Measurements from ENCODE around the gene QPCT.
A peak's percentile ranks its signal among the peaks of the same experiment; 100 is the strongest.
"Not testable (repeated sequence)": the region's sequence is repeated elsewhere in the genome, so short reads cannot be mapped to it uniquely, and the experiment has no call there.

Gene QPCT

DNA sequence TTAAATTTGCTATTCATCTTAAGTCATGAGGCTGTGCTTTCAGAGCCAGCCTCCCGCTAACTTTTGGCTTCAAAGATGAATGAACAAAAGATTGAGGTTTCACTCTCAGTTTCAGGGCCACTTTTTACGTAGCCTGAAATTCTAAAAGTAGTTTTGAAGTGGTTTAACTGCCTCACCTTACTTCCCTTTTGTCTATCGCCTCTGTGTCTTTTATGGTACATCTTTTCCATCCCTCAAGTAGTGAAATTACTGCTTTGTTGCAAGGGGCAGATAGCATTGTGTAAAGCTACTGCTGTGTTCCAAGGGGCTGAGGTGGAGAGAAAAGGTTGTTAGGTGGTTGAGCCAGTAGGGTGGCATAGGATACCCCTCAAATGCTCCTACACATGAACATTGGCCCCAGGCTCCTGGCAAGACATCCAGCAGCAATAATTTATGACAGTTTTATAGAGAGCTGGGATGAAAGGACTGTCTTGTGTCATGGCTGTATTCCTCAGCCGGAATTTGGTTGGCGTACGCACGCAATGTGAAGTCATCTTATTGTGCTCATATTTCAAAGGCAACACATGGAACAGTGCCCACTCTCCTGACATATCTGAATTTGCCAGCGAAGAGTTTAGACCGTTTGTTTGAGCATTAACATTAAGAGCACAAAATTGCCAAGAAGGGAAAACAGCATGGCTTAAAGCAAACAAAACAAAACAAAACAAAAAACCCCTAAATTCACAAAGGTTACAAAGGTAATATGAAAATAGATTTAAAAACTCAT lies 32.2 kb downstream of the QPCT start:
- Mint-ChIP-seq H3K36me3 (ENCODE audit: insufficient read depth) (no peaks in the 10 kb centered on the region), H3K4me1 (ENCODE audit: low read depth in 2 of 2) (peaks cover 6 to 13% of the 10 kb centered on the region in 2 donors), H3K9me3 (no peaks in the 10 kb centered on the region), H3K27ac (no peak overlapping the region), H3K4me3 (peak overlapping the region; percentile 7 to 13), H3K27me3 (peaks cover 42 to 47% of the 10 kb centered on the region in 2 donors)
- ATAC-seq (replicated peaks): peak; percentile 85
- DNase-seq: peak in 1 of 3 experiments; percentile 15

DNA sequence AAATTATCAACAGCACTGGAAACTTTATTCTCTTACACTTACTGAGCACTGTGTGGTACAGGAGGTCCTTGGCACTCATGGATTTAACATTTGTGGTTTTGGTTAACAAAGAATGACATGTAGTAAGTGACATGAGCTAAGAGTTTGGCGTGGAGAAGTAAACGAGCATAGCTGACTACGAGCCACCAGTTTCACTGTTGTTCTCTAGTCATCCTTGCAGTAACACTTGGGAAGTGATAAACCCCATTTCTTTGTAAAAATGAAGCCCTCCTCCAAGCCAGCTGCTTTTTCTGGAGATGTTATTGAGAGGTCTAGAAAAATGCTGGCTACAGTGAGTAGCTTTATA lies 32.7 kb downstream of the QPCT start:
- DNase-seq: no peak
- no peak overlapping the region for H3K27ac Mint-ChIP-seq
- peaks cover 38 to 47% of the 10 kb centered on the region in 2 donors for H3K27me3 Mint-ChIP-seq

GRCh38 chr2:37378411-37378810 lies 34.0 kb downstream of the QPCT start:
- no peaks in the 10 kb centered on the region for H3K9me3 Mint-ChIP-seq
- ATAC-seq (replicated peaks): no peak
- H3K4me1 Mint-ChIP-seq (ENCODE audit: low read depth in 2 of 2): peaks cover 6 to 13% of the 10 kb centered on the region in 2 donors
- no peak overlapping the region for H3K27ac Mint-ChIP-seq
- H3K36me3 Mint-ChIP-seq (ENCODE audit: insufficient read depth): no peaks in the 10 kb centered on the region
- H3K4me3 Mint-ChIP-seq: no peak overlapping the region
- peaks cover 37 to 39% of the 10 kb centered on the region in 2 donors for H3K27me3 Mint-ChIP-seq
- no peak for DNase-seq

More for the DNA sequence above, 32.7 kb downstream of the QPCT start:
- peak; percentile 57 for ATAC-seq (replicated peaks)
- H3K4me1 Mint-ChIP-seq (ENCODE audit: low read depth in 2 of 2): peaks cover 6 to 13% of the 10 kb centered on the region in 2 donors
- no peaks in the 10 kb centered on the region for H3K9me3 Mint-ChIP-seq
- no peaks in the 10 kb centered on the region for H3K36me3 Mint-ChIP-seq (ENCODE audit: insufficient read depth)
- H3K4me3 Mint-ChIP-seq: no peak overlapping the region

DNA sequence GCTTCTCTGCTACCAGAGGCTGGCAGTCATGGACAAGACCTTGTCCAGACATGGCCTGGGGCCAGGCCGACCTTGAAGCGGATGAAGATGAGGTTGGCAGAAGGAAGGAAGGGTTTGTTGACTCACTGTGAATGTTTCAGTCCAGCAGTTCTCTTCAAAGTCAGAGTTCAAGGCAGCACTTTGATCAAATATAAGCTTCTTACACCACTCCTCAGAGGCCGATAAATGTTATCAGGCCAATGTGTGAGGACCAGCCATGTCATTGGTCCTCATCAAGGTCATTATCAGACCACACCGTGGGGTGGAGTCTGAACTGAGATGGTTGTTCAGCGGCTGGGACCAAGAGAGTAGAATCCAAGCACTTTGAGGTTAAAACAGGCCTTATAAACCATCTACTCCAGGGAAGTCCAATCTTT lies 35.5 kb downstream of the QPCT start:
- Mint-ChIP-seq H3K4me3 (no peak overlapping the region), H3K27ac (no peak overlapping the region)
- ATAC-seq (replicated peaks): no peak

GRCh38 chr2:37380787-37381186 lies 36.4 kb downstream of the QPCT start:
- DNase-seq; ATAC-seq (replicated peaks); H3K4me3 Mint-ChIP-seq; H3K9me3 Mint-ChIP-seq; H3K36me3 Mint-ChIP-seq (ENCODE audit: insufficient read depth); H3K27ac Mint-ChIP-seq: not testable (repeated sequence)
- Mint-ChIP-seq H3K4me1 (ENCODE audit: low read depth in 2 of 2) (peaks cover 6 to 13% of the 10 kb centered on the region in 2 donors), H3K27me3 (peaks cover 21 to 28% of the 10 kb centered on the region in 2 donors)

More for the DNA sequence above, 35.5 kb downstream of the QPCT start:
- peaks cover 6 to 13% of the 10 kb centered on the region in 2 donors for H3K4me1 Mint-ChIP-seq (ENCODE audit: low read depth in 2 of 2)
- DNase-seq: no peak
- no peaks in the 10 kb centered on the region for H3K36me3 Mint-ChIP-seq (ENCODE audit: insufficient read depth)
- H3K27me3 Mint-ChIP-seq: peaks cover 27 to 35% of the 10 kb centered on the region in 2 donors
- no peaks in the 10 kb centered on the region for H3K9me3 Mint-ChIP-seq

DNA sequence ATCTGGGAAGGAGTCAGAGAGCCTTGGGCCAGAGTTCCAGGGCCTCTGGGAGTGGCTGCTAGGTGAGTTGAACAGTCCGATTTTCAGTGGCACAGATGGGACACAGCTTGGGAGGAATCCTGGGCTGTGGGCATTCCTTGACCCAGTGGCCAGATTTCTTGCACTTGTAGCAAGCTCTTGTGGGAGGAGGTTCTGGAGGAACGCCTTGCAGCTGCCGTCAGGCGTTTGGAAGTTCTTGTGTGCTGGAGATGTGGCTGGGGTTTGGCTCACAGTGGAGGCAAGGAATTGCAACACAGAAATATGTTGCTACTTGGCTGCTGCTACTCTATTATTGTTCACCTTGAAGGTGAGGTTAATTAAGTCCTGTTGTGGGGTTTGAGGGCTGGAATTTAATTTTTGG lies 39.8 kb downstream of the QPCT start:
- ATAC-seq (replicated peaks); DNase-seq; H3K36me3 Mint-ChIP-seq (ENCODE audit: insufficient read depth); H3K4me3 Mint-ChIP-seq; H3K27ac Mint-ChIP-seq; H3K9me3 Mint-ChIP-seq; H3K4me1 Mint-ChIP-seq (ENCODE audit: low read depth in 2 of 2); H3K27me3 Mint-ChIP-seq: not testable (repeated sequence)

DNA sequence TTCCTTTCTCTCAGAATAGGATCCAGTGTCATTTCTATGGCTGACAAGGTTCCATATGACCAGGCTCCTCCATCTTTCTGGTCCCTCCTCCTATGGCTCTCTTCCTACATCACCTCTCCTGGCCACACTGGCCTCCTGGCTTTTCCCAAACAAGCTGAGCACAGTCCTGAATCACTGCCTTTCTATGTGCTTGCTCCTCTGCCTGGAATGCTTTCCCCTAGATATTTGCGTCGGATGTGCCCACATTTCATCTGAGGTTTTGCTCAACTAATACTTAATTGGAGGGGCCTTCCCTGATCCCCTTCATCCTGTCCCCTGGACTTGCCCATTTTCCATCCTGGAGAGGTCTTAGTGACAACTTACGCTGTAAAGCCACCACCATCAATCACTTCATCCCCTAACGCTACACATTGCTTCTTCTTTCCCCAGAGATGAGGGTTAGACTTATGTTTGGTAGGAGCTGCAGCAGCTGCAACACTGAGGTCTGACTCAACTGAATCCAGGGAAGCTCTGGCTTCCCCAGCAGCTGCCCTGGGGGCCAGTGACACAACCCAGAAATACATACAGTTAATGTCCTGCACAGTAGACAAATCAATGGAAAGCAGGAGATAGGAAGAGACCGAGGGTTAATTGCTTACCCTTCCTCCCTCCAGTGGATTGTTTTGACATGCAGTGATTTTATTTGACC lies 42.9 kb downstream of the QPCT start:
- ATAC-seq (replicated peaks) (no peak), DNase-seq (no peak)
- no peak overlapping the region for H3K27ac Mint-ChIP-seq
- H3K4me1 Mint-ChIP-seq (ENCODE audit: low read depth in 2 of 2): peaks cover 14 to 18% of the 10 kb centered on the region in 2 donors
- H3K4me3 Mint-ChIP-seq: no peak overlapping the region
- no peaks in the 10 kb centered on the region for H3K27me3 Mint-ChIP-seq
- no peaks in the 10 kb centered on the region for H3K36me3 Mint-ChIP-seq (ENCODE audit: insufficient read depth)
- no peaks in the 10 kb centered on the region for H3K9me3 Mint-ChIP-seq

- Mint-ChIP-seq H3K4me3 (no peak overlapping the region), H3K27me3 (no peaks in the 10 kb centered on the region), H3K9me3 (no peaks in the 10 kb centered on the region), H3K4me1 (ENCODE audit: low read depth in 2 of 2) (peaks cover 14 to 18% of the 10 kb centered on the region in 2 donors), H3K27ac (no peak overlapping the region), H3K36me3 (ENCODE audit: insufficient read depth) (no peaks in the 10 kb centered on the region)
- ATAC-seq (replicated peaks) (no peak), DNase-seq (no peak)
These were observed 43.6 kb downstream of the QPCT start for GRCh38 chr2:37388074-37388473.

- peak overlapping the region in 1 of 2 donors; percentile 90 for H3K27ac Mint-ChIP-seq
- DNase-seq: no peak
- no peaks in the 10 kb centered on the region for H3K36me3 Mint-ChIP-seq (ENCODE audit: insufficient read depth)
- no peak for ATAC-seq (replicated peaks)
- H3K4me3 Mint-ChIP-seq: peak overlapping the region in 1 of 2 donors; percentile 35
- no peaks in the 10 kb centered on the region for H3K9me3 Mint-ChIP-seq
- peaks cover 14 to 18% of the 10 kb centered on the region in 2 donors for H3K4me1 Mint-ChIP-seq (ENCODE audit: low read depth in 2 of 2)
- no peaks in the 10 kb centered on the region for H3K27me3 Mint-ChIP-seq
These were observed 45.0 kb downstream of the QPCT start for GRCh38 chr2:37389395-37389794.

DNA sequence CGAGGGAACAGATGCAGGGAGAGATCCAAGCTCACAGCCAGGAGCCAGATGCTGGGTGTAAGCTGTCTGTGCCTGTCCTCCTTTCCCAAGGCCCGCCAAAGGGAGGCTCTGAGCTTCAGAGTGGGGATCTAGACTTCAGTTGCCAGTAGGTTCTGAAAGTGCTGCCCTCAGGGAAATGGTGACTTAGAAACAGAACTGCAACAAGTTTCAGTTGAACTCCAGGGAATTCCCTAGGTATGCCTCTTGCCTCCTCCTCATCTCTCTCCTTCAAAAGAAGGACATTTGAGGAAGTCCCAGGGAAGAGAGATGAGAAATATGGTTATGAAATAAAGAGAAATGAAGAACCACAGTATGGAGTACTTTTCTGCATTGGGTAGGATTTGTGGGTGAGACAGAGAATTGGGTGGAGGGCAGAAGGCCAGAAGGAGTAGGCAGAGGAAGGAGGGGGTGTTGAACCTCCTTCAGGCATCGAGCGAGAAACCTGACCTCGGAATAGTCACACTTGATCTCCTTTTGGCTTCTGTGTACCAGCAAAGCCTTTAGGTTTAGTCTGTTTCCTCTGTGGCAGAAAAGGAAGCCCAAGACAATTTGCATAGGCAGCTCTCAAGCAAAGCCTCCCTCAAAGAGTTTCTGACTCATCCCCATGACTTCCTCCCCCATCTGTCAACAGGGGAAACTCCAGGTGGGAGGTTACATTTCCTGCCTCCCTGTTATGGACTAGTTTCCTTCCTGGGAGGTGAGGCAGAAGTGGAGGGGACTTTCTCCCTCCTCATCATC lies 45.7 kb downstream of the QPCT start:
- Mint-ChIP-seq H3K27me3 (no peaks in the 10 kb centered on the region), H3K4me1 (ENCODE audit: low read depth in 2 of 2) (peaks cover 14 to 18% of the 10 kb centered on the region in 2 donors), H3K27ac (peak overlapping the region in 1 of 2 donors; percentile 90), H3K4me3 (peak overlapping the region; percentile 13 to 35), H3K9me3 (no peaks in the 10 kb centered on the region), H3K36me3 (ENCODE audit: insufficient read depth) (no peaks in the 10 kb centered on the region)
- ATAC-seq (replicated peaks) (peak; percentile 97), DNase-seq (peak; percentile 42 to 48 (median 43))

GRCh38 chr2:37390777-37391176 lies 46.3 kb downstream of the QPCT start:
- Mint-ChIP-seq H3K27me3 (no peaks in the 10 kb centered on the region), H3K4me1 (ENCODE audit: low read depth in 2 of 2) (peaks cover 14 to 19% of the 10 kb centered on the region in 2 donors), H3K36me3 (ENCODE audit: insufficient read depth) (no peaks in the 10 kb centered on the region), H3K27ac (peak overlapping the region in 1 of 2 donors; percentile 90), H3K9me3 (no peaks in the 10 kb centered on the region), H3K4me3 (peak overlapping the region; percentile 5 to 35)
- DNase-seq (no peak), ATAC-seq (replicated peaks) (no peak)

DNA sequence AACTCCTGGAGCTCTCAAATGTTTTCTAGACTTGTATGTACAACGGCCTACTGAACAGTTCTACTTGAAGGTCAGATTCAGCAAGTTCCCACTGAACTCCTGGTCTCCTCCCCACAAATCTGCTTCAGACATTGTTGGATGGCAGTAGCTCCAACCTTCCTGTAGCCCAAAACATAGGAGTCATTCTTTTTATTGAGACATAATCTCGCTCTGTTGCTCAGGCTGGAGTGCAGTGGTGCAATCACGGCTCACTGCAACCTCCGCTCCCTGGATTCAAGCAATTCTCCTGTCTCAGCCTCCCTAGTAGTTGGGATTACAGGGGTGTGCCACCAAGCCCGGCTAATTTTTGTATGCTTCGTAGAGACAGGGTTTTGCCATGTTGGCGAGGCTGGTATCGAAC lies 47.3 kb downstream of the QPCT start:
- Mint-ChIP-seq H3K4me1 (ENCODE audit: low read depth in 2 of 2) (peaks cover 14 to 20% of the 10 kb centered on the region in 2 donors), H3K27me3 (no peaks in the 10 kb centered on the region), H3K27ac (peak overlapping the region in 1 of 2 donors; percentile 90), H3K9me3 (no peaks in the 10 kb centered on the region), H3K36me3 (ENCODE audit: insufficient read depth) (no peaks in the 10 kb centered on the region), H3K4me3 (no peak overlapping the region)
- DNase-seq (no peak), ATAC-seq (replicated peaks) (no peak)

GRCh38 chr2:37392428-37392827 lies 48.0 kb downstream of the QPCT start:
- ATAC-seq (replicated peaks): no peak
- H3K27me3 Mint-ChIP-seq: no peaks in the 10 kb centered on the region
- peak overlapping the region in 1 of 2 donors; percentile 27 for H3K27ac Mint-ChIP-seq
- H3K36me3 Mint-ChIP-seq (ENCODE audit: insufficient read depth): no peaks in the 10 kb centered on the region
- peaks cover 14 to 20% of the 10 kb centered on the region in 2 donors for H3K4me1 Mint-ChIP-seq (ENCODE audit: low read depth in 2 of 2)
- no peak for DNase-seq
- no peaks in the 10 kb centered on the region for H3K9me3 Mint-ChIP-seq
- H3K4me3 Mint-ChIP-seq: no peak overlapping the region

Data from effector memory CD8-positive, alpha-beta T cell (primary cell).